Naive thymus-derived CD4-positive, alpha-beta T cell (primary cell): ENCODE measurements around the gene SKAP1. TPM values are rescaled to one million over a fixed set of nuclear protein-coding genes. Genes with fewer than 3 reads are reported as not detected.

Source experiments
- ATAC-seq: fragments of 150-1000 bp; cut with Tn5 transposase; 2 replicates; pipeline ENCODE4 v1.10.0; 2021; ENCODE audit warnings: mild to moderate bottlenecking, moderate library complexity
- CTCF ChIA-PET: fragments of 350-600 bp; sonication (Branson Sonifier 250); formaldehyde crosslinking; loops from one replicate; lab custom pipeline; 2021; ENCODE audit warnings: antibody characterized with exemption; lab: Charles Lee
- POLR2A ChIA-PET: fragments of 350-600 bp; sonication (Branson Sonifier 250); formaldehyde crosslinking; loops from one replicate; lab custom pipeline; 2021; ENCODE audit warnings: antibody characterized with exemption, inconsistent platforms; lab: Charles Lee
- DNase-seq, 9 donors: peaks; one replicate each; pipeline versions ENCODE4 v3.0.0 to v3.0.0-alpha.2; 2020 to 2022; ENCODE audit warnings: mixed read lengths in 1 of 9
- H3K27ac ChIP-seq: one replicate; pipeline ENCODE4 v1.7.0; 2013; ENCODE audit warnings: mild to moderate bottlenecking, low read depth, low read length, moderate library complexity
- H3K27me3 ChIP-seq, 2 donors: one replicate each; pipeline ENCODE4 v1.7.0; 2013; ENCODE audit warnings: low read length in 2 of 2, mild to moderate bottlenecking in 2 of 2, moderate library complexity in 2 of 2; ENCODE audit not compliant: control insufficient read depth in 2 of 2, insufficient read depth in 2 of 2
- H3K36me3 ChIP-seq, 3 experiments: 1 replicate in 2 of 3; 2 replicates in 1 of 3; pipeline ENCODE4 v1.7.0; 2013; ENCODE audit warnings: low read length in 3 of 3, mild to moderate bottlenecking in 3 of 3, moderate library complexity in 1 of 3; ENCODE audit not compliant: insufficient read depth in 3 of 3, control insufficient read depth in 2 of 3
- H3K4me1 ChIP-seq, 2 donors: one replicate each; pipeline ENCODE4 v1.7.0; 2013; ENCODE audit warnings: low read length in 2 of 2, mild to moderate bottlenecking in 2 of 2, moderate library complexity in 1 of 2; ENCODE audit not compliant: control insufficient read depth in 2 of 2, insufficient read depth in 2 of 2
- H3K4me3 ChIP-seq: 2 replicates; pipeline ENCODE4 v1.7.0; 2013; ENCODE audit warnings: mild to moderate bottlenecking, low read length
- H3K9me3 ChIP-seq, 3 experiments: 1 replicate in 2 of 3; 2 replicates in 1 of 3; pipeline ENCODE4 v1.7.0; 2013; ENCODE audit warnings: low read length in 3 of 3; ENCODE audit not compliant: control insufficient read depth in 2 of 3
- H3K27ac Mint-ChIP-seq, 9 donors: one replicate each; pipeline ENCODE4 v1.8.0; 2020 to 2022; ENCODE audit warnings: mixed read lengths in 9 of 9, mild to moderate bottlenecking in 8 of 9, moderate library complexity in 5 of 9, inconsistent platforms in 2 of 9
- H3K27me3 Mint-ChIP-seq, 5 donors: one replicate each; pipeline ENCODE4 v1.8.0; 2021 to 2022; ENCODE audit warnings: mixed read lengths in 5 of 5, mild to moderate bottlenecking in 1 of 5
- H3K36me3 Mint-ChIP-seq, 5 donors: one replicate each; pipeline ENCODE4 v1.8.0; 2020 to 2022; ENCODE audit warnings: mixed read lengths in 5 of 5, mild to moderate bottlenecking in 3 of 5, inconsistent platforms in 1 of 5
- H3K4me1 Mint-ChIP-seq, 7 donors: one replicate each; pipeline ENCODE4 v1.8.0; 2020 to 2022; ENCODE audit warnings: mixed read lengths in 7 of 7, mild to moderate bottlenecking in 3 of 7, inconsistent platforms in 1 of 7
- H3K4me3 Mint-ChIP-seq, 10 donors: one replicate each; pipeline ENCODE4 v1.8.0; 2020 to 2022; ENCODE audit warnings: mild to moderate bottlenecking in 10 of 10, mixed read lengths in 10 of 10, moderate library complexity in 6 of 10, inconsistent platforms in 2 of 10
- H3K9me3 Mint-ChIP-seq, 11 donors: one replicate each; pipeline ENCODE4 v1.8.0; 2020 to 2022; ENCODE audit warnings: mixed read lengths in 11 of 11, mild to moderate bottlenecking in 4 of 11, inconsistent platforms in 1 of 11, moderate library complexity in 1 of 11
- intact Hi-C, 2 donors: fragments of 100-400 bp; cut with micrococcal nuclease; formaldehyde crosslinking; loops; one replicate each; pipeline ENCODE4 v1.15.1; 2023
- polyA plus RNA-seq, 2 donors: library from polyadenylated mRNA; unstranded; fragments of 300-500 nt; fragmentation: Illumina TruSeq; gene quantifications; one replicate each; pipeline ENCODE4 v1.2.3, GENCODE V29; 2021
- total RNA-seq, 6 experiments: library from RNA in 5 of 6; stranded (reverse) in 5 of 6; gene quantifications; 1 replicate in 5 of 6; 2 replicates in 1 of 6; pipeline ENCODE4 v1.2.3 and lab custom pipeline; 2021 to 2026

Gene SKAP1
- total and polyA plus RNA-seq, 7 experiments from 2014 or later = 99.3 to 289 (median 109) TPM

- Mint-ChIP-seq H3K27me3 (no peaks in the 10 kb centered on the region), H3K4me1 (peaks cover 76 to 97% (median 94%) of the 10 kb centered on the region in 7 donors), H3K27ac (peak overlapping the region; percentile 69 to 96 (median 95)), H3K4me3 (peak overlapping the region; percentile 61 to 86 (median 76)), H3K9me3 (peaks cover 0 to 14% (median 0%) of the 10 kb centered on the region in 11 donors), H3K36me3 (peaks cover 0 to 29% (median 0%) of the 10 kb centered on the region in 5 donors)
- DNase-seq (peak in 7 of 9 donors; percentile 44 to 74 (median 60)), ATAC-seq (peak; percentile 64)
- Histone ChIP-seq H3K4me3 (peak overlapping the region; percentile 28), H3K4me1 (peaks cover 84 to 93% of the 10 kb centered on the region in 2 donors), H3K27ac (peak overlapping the region; percentile 63), H3K27me3 (no peaks in the 10 kb centered on the region), H3K9me3 (no peaks in the 10 kb centered on the region), H3K36me3 (no peaks in the 10 kb centered on the region)
- intact Hi-C loops = loop anchor here (5.0 to 10.0 kb wide), 2 partner anchors 102 to 395 kb away; partner anchors contain the start of gene CALCOCO2 (in 1 of the 2)
- CTCF ChIA-PET = interaction anchor here (1.1 to 1.8 kb wide), 7 partner anchors 9 to 153 kb away, joined by 3 to 7 read pairs (median 4); partner anchors contain the start of gene HOXB5
- POLR2A ChIA-PET = interaction anchor here (0.7 to 15.2 kb wide), 9 partner anchors 7 to 29 kb away, joined by 3 to 183 read pairs (median 4); partner anchors contain the start of gene SKAP1
Measured at GRCh38 chr17:48439875-48440505, 10.0 kb upstream of the SKAP1 start.

GRCh38 chr17:48439110-48439850, 9.3 kb upstream of the SKAP1 start:
- H3K4me3 ChIP-seq = peak overlapping the region; percentile 28
- Mint-ChIP-seq H3K4me1 (peaks cover 72 to 97% (median 93%) of the 10 kb centered on the region in 7 donors), H3K4me3 (peak overlapping the region; percentile 61 to 86 (median 76)), H3K36me3 (peaks cover 0 to 27% (median 0%) of the 10 kb centered on the region in 5 donors), H3K27ac (peak overlapping the region; percentile 69 to 96 (median 95)), H3K27me3 (no peaks in the 10 kb centered on the region), H3K9me3 (peaks cover 0 to 14% (median 0%) of the 10 kb centered on the region in 11 donors)
- DNase-seq = peak in 1 of 9 donors; percentile 41
- peak overlapping the region; percentile 63 for H3K27ac ChIP-seq
- H3K36me3 ChIP-seq = no peaks in the 10 kb centered on the region
- CTCF ChIA-PET = interaction anchor here (0.6 to 1.8 kb wide), 8 partner anchors 8 to 154 kb away, joined by 3 to 7 read pairs (median 4); partner anchors contain the start of gene HOXB5
- intact Hi-C loops = no loop called here
- H3K4me1 ChIP-seq = peaks cover 77 to 90% of the 10 kb centered on the region in 2 donors
- POLR2A ChIA-PET = interaction anchor here (0.7 to 15.2 kb wide), 9 partner anchors 8 to 29 kb away, joined by 3 to 183 read pairs (median 4); partner anchors contain the start of gene SKAP1
- H3K27me3 ChIP-seq = no peaks in the 10 kb centered on the region
- no peaks in the 10 kb centered on the region for H3K9me3 ChIP-seq
- peak; percentile 15 for ATAC-seq

GRCh38 chr17:48438516-48439061, 8.6 kb upstream of the SKAP1 start:
- intact Hi-C loops = no loop called here
- POLR2A ChIA-PET = interaction anchor here (0.5 to 15.2 kb wide), 7 partner anchors 10 to 83 kb away, joined by 3 to 183 read pairs (median 3); partner anchors contain the start of gene SKAP1
- Mint-ChIP-seq H3K36me3 (peaks cover 0 to 27% (median 0%) of the 10 kb centered on the region in 5 donors), H3K27ac (peak overlapping the region; percentile 31 to 96 (median 80)), H3K27me3 (no peaks in the 10 kb centered on the region), H3K4me3 (peak overlapping the region; percentile 22 to 86 (median 56)), H3K9me3 (peaks cover 0 to 14% (median 0%) of the 10 kb centered on the region in 11 donors), H3K4me1 (peaks cover 69 to 99% (median 97%) of the 10 kb centered on the region in 7 donors)
- DNase-seq (no peak), ATAC-seq (no peak)
- H3K27me3 ChIP-seq = no peaks in the 10 kb centered on the region
- peak overlapping the region; percentile 63 for H3K27ac ChIP-seq
- H3K4me3 ChIP-seq = no peak overlapping the region
- H3K4me1 ChIP-seq = peaks cover 72 to 92% of the 10 kb centered on the region in 2 donors
- no peaks in the 10 kb centered on the region for H3K9me3 ChIP-seq
- CTCF ChIA-PET = interaction anchor here (0.6 to 1.8 kb wide), 3 partner anchors 14 to 68 kb away, joined by 3 to 5 read pairs (median 4); no protein-coding TSS in a partner anchor
- H3K36me3 ChIP-seq = no peaks in the 10 kb centered on the region

GRCh38 chr17:48433896-48434295, 3.9 kb upstream of the SKAP1 start:
- Mint-ChIP-seq H3K27ac (peak overlapping the region in 4 of 9 donors; percentile 4 to 53 (median 6)), H3K4me3 (no peak overlapping the region), H3K4me1 (peaks cover 47 to 100% (median 94%) of the 10 kb centered on the region in 7 donors), H3K36me3 (peaks cover 0 to 18% (median 4%) of the 10 kb centered on the region in 5 donors), H3K27me3 (no peaks in the 10 kb centered on the region), H3K9me3 (peaks cover 0 to 8% (median 0%) of the 10 kb centered on the region in 11 donors)
- H3K36me3 ChIP-seq = peaks cover 0 to 7% (median 0%) of the 10 kb centered on the region in 3 experiments
- no peak overlapping the region for H3K4me3 ChIP-seq
- H3K9me3 ChIP-seq = no peaks in the 10 kb centered on the region
- H3K4me1 ChIP-seq = peaks cover 37 to 75% of the 10 kb centered on the region in 2 donors
- no peak for ATAC-seq
- intact Hi-C loops = no loop called here
- no peak for DNase-seq
- ChIA-PET CTCF (interaction anchor here (0.7 to 1.7 kb wide), 2 partner anchors 19 to 22 kb away, joined by 4 to 7 read pairs; no protein-coding TSS in a partner anchor), POLR2A (interaction anchor here (0.6 to 15.2 kb wide), 6 partner anchors 11 to 90 kb away, joined by 3 to 183 read pairs (median 6); no protein-coding TSS in a partner anchor)
- no peak overlapping the region for H3K27ac ChIP-seq
- no peaks in the 10 kb centered on the region for H3K27me3 ChIP-seq

- Mint-ChIP-seq H3K36me3 (peaks cover 0 to 22% (median 4%) of the 10 kb centered on the region in 5 donors), H3K9me3 (peaks cover 0 to 8% (median 0%) of the 10 kb centered on the region in 11 donors), H3K4me1 (peaks cover 44 to 94% (median 86%) of the 10 kb centered on the region in 7 donors), H3K4me3 (peak overlapping the region in 6 of 10 donors; percentile 3 to 45 (median 18)), H3K27ac (peak overlapping the region in 7 of 9 donors; percentile 3 to 99 (median 34)), H3K27me3 (no peaks in the 10 kb centered on the region)
- ATAC-seq = no peak
- intact Hi-C loops = no loop called here
- ChIA-PET CTCF (interaction anchor here (1.0 to 1.7 kb wide), 3 partner anchors 12 to 36 kb away, joined by 3 to 7 read pairs (median 3); no protein-coding TSS in a partner anchor), POLR2A (interaction anchor here (0.6 to 15.2 kb wide), 6 partner anchors 8 to 89 kb away, joined by 3 to 183 read pairs (median 6); no protein-coding TSS in a partner anchor)
- DNase-seq = no peak
- peaks cover 33 to 67% of the 10 kb centered on the region in 2 donors for H3K4me1 ChIP-seq
- H3K4me3 ChIP-seq = no peak overlapping the region
- no peaks in the 10 kb centered on the region for H3K27me3 ChIP-seq
- no peaks in the 10 kb centered on the region for H3K9me3 ChIP-seq
- H3K36me3 ChIP-seq = peaks cover 0 to 7% (median 0%) of the 10 kb centered on the region in 3 experiments
- H3K27ac ChIP-seq = no peak overlapping the region
Measured at GRCh38 chr17:48432820-48433775, 3.1 kb upstream of the SKAP1 start.
